ENCODE data around the gene CIDEA.

DNA sequence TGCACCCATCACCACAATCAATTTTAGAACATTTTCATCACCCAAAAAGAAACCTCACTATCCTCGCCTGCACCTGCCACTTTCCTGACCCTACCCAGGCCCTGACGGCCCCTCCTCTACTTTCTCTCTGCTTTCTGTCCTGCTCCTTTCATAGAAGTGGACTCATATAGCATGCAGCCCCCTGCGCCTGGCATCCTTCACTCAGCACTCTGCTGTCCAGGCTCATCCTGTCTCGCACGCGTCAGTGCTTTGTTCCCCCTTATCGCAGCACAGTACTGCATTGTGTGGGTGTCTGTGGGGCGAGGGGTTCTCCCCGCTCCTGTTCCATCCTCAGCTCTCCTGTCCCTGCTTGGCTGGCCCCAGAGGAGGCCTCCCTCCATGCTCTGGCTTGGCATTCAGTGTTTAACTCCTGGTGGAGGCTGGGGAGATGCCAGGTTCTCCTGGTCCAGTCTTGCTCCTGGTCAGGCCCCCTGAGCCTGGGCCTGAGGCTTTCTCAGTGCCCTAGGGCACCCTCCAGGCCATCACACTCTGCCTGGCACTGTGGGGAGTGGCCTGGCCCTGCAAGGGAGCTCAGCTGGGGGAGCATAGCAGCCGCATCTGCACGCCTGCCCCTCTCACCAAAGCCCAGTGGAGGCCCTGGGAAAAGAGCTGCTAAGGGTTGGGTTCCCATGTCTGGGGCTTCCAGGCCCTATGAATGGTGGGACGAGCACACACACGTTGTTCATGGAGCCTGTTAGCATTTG, 47.3 kb downstream of the CIDEA start:
- TF ChIP-seq, protein P1, sequence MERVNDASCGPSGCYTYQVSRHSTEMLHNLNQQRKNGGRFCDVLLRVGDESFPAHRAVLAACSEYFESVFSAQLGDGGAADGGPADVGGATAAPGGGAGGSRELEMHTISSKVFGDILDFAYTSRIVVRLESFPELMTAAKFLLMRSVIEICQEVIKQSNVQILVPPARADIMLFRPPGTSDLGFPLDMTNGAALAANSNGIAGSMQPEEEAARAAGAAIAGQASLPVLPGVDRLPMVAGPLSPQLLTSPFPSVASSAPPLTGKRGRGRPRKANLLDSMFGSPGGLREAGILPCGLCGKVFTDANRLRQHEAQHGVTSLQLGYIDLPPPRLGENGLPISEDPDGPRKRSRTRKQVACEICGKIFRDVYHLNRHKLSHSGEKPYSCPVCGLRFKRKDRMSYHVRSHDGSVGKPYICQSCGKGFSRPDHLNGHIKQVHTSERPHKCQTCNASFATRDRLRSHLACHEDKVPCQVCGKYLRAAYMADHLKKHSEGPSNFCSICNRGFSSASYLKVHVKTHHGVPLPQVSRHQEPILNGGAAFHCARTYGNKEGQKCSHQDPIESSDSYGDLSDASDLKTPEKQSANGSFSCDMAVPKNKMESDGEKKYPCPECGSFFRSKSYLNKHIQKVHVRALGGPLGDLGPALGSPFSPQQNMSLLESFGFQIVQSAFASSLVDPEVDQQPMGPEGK (CRISPR knock-in tag; IDR thresholded peaks at IDR 0.05; ENCODE audit: borderline replicate concordance): no peak
- TF ChIP-seq ZFP30 (CRISPR knock-in tag; IDR thresholded peaks at IDR 0.05) (no peak), ISL1 (CRISPR knock-in tag; IDR thresholded peaks at IDR 0.05) (no peak)
- TF ChIP-seq, protein P2, sequence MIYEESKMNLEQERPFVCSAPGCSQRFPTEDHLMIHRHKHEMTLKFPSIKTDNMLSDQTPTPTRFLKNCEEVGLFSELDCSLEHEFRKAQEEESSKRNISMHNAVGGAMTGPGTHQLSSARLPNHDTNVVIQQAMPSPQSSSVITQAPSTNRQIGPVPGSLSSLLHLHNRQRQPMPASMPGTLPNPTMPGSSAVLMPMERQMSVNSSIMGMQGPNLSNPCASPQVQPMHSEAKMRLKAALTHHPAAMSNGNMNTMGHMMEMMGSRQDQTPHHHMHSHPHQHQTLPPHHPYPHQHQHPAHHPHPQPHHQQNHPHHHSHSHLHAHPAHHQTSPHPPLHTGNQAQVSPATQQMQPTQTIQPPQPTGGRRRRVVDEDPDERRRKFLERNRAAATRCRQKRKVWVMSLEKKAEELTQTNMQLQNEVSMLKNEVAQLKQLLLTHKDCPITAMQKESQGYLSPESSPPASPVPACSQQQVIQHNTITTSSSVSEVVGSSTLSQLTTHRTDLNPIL (CRISPR knock-in tag; IDR thresholded peaks at IDR 0.05; ENCODE audit: low read depth): no peak
